ENCODE data around the gene ZMYM2.
"Not testable (repeated sequence)": the region's sequence is repeated elsewhere in the genome, so short reads cannot be mapped to it uniquely, and the experiment has no call there.

ZMYM2 gene

DNA sequence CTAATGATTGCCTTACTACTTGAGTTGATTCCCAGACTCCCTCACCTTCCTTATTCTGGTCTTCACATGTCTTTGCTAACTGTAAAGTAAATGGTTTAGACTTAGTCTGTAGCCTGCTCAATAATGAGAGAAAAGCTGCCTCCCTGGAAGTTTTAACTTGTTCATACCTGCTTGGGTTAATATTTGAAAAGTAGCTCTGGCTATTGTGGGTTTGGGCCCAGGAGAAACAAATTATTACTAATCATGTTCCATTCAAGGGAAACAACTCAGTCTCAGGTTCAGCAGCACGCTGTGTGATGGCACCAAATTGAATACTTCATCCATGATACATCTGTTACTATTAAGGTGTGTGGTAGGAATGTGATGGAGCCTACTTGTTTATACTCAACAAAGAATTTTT, 75.0 kb downstream of the ZMYM2 start:
- Histone ChIP-seq H3K9me3 (ENCODE audit: low read length) (no peaks in the 10 kb centered on the region), H3K27ac (ENCODE audit: low read depth, low read length, poor library complexity, severe bottlenecking) (no peak overlapping the region), H3K9me2 (ENCODE audit: low read depth, low read length) (no peaks in the 10 kb centered on the region), H3K27me3 (ENCODE audit: insufficient read depth, low read length) (no peaks in the 10 kb centered on the region), H3K4me1 (ENCODE audit: insufficient read depth, low read length, severe bottlenecking) (no peaks in the 10 kb centered on the region), H4K20me1 (ENCODE audit: insufficient read depth, low read length) (no peaks in the 10 kb centered on the region), H3K4me3 (ENCODE audit: low read depth, low read length, poor library complexity, severe bottlenecking) (no peak overlapping the region), H3F3A (ENCODE audit: insufficient read depth, low read length) (no peaks in the 10 kb centered on the region), H3K36me3 (ENCODE audit: insufficient read depth, low read length) (peaks cover 80% of the 10 kb centered on the region), H3K9ac (ENCODE audit: low read length) (no peak overlapping the region), H3K4me2 (ENCODE audit: low read length) (no peak overlapping the region), H2AFZ (ENCODE audit: low read length) (no peak overlapping the region), H3K79me2 (ENCODE audit: insufficient read depth, low read length) (no peaks in the 10 kb centered on the region)
- TF ChIP-seq EZH2 (IDR thresholded peaks at IDR 0.05; ENCODE audit: borderline replicate concordance, low read length) = no peak
- TF ChIP-seq, protein P1, sequence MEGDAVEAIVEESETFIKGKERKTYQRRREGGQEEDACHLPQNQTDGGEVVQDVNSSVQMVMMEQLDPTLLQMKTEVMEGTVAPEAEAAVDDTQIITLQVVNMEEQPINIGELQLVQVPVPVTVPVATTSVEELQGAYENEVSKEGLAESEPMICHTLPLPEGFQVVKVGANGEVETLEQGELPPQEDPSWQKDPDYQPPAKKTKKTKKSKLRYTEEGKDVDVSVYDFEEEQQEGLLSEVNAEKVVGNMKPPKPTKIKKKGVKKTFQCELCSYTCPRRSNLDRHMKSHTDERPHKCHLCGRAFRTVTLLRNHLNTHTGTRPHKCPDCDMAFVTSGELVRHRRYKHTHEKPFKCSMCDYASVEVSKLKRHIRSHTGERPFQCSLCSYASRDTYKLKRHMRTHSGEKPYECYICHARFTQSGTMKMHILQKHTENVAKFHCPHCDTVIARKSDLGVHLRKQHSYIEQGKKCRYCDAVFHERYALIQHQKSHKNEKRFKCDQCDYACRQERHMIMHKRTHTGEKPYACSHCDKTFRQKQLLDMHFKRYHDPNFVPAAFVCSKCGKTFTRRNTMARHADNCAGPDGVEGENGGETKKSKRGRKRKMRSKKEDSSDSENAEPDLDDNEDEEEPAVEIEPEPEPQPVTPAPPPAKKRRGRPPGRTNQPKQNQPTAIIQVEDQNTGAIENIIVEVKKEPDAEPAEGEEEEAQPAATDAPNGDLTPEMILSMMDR (IDR thresholded peaks at IDR 0.05; ENCODE audit: low read length) = no peak

DNA sequence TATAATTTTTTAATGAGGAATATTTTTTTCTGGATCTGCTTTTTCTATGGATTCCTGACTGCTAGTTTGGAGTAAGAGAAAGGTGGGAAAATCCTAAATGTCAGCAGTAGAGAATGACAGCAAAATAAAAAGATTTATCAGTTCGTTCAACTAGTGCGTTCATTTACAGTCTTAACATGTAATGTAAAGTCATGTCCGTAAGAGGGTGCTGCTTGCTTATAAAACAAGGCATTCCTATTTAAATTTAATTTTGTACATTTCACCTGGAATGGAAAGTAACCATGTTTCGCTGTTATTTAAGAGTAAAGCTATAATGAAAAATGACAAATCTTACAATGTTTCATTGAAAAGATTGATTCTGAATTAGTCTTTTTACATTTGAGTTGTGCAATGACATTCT, 76.6 kb downstream of the ZMYM2 start:
- H3K9me3 ChIP-seq (ENCODE audit: low read length) = no peaks in the 10 kb centered on the region
- no peak overlapping the region for H3K4me3 ChIP-seq (ENCODE audit: low read depth, low read length, poor library complexity, severe bottlenecking)
- no peaks in the 10 kb centered on the region for H4K20me1 ChIP-seq (ENCODE audit: insufficient read depth, low read length)
- no peak overlapping the region for H2AFZ ChIP-seq (ENCODE audit: low read length)
- no peak overlapping the region for H3K9ac ChIP-seq (ENCODE audit: low read length)
- no peaks in the 10 kb centered on the region for H3K27me3 ChIP-seq (ENCODE audit: insufficient read depth, low read length)
- H3K4me1 ChIP-seq (ENCODE audit: insufficient read depth, low read length, severe bottlenecking) = no peaks in the 10 kb centered on the region
- H3K27ac ChIP-seq (ENCODE audit: low read depth, low read length, poor library complexity, severe bottlenecking) = no peak overlapping the region
- no peak overlapping the region for H3K4me2 ChIP-seq (ENCODE audit: low read length)
- H3F3A ChIP-seq (ENCODE audit: insufficient read depth, low read length) = no peaks in the 10 kb centered on the region
- TF ChIP-seq EZH2 (IDR thresholded peaks at IDR 0.05; ENCODE audit: borderline replicate concordance, low read length) = no peak
- TF ChIP-seq, protein P1 (IDR thresholded peaks at IDR 0.05; ENCODE audit: low read length) = peak; percentile 51; the same call in 1 of the 2 replicates
- H3K36me3 ChIP-seq (ENCODE audit: insufficient read depth, low read length) = peaks cover 83% of the 10 kb centered on the region
- no peaks in the 10 kb centered on the region for H3K9me2 ChIP-seq (ENCODE audit: low read depth, low read length)
- no peaks in the 10 kb centered on the region; the same call in 1 of the 2 replicates for H3K79me2 ChIP-seq (ENCODE audit: insufficient read depth, low read length)

DNA sequence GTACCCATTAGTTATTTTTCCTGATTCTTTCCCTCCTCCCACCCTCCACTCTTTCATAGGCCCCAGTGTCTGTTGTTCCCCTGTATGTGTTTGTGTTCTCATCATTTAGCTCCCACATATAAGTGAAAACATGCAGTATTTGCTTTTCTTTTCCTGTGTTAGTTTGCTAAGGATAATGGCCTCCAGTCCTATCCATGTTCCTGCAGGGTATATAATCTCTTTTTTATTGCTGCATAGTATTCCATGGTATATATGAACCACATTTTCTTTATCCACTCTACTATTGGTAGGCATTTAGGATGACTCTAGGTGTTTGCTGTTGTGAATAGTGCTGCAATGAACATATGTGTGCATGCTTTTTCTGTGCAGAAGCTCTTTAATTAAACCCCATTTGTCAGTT, 79.4 kb downstream of the ZMYM2 start:
- Histone ChIP-seq H3K27ac (ENCODE audit: low read depth, low read length, poor library complexity, severe bottlenecking) (no peak overlapping the region), H3K79me2 (ENCODE audit: insufficient read depth, low read length) (no peaks in the 10 kb centered on the region; the same call in 1 of the 2 replicates), H3K9me2 (ENCODE audit: low read depth, low read length) (no peaks in the 10 kb centered on the region), H3K9me3 (ENCODE audit: low read length) (no peaks in the 10 kb centered on the region), H4K20me1 (ENCODE audit: insufficient read depth, low read length) (no peaks in the 10 kb centered on the region), H3K4me3 (ENCODE audit: low read depth, low read length, poor library complexity, severe bottlenecking) (no peak overlapping the region), H3F3A (ENCODE audit: insufficient read depth, low read length) (no peaks in the 10 kb centered on the region), H3K9ac (ENCODE audit: low read length) (no peak overlapping the region), H3K36me3 (ENCODE audit: insufficient read depth, low read length) (peaks cover 91% of the 10 kb centered on the region), H3K27me3 (ENCODE audit: insufficient read depth, low read length) (no peaks in the 10 kb centered on the region), H3K4me2 (ENCODE audit: low read length) (no peak overlapping the region), H2AFZ (ENCODE audit: low read length) (no peak overlapping the region), H3K4me1 (ENCODE audit: insufficient read depth, low read length, severe bottlenecking) (no peaks in the 10 kb centered on the region)
- TF ChIP-seq EZH2 (IDR thresholded peaks at IDR 0.05; ENCODE audit: borderline replicate concordance, low read length) = no peak
- TF ChIP-seq, protein P1 (IDR thresholded peaks at IDR 0.05; ENCODE audit: low read length) = no peak

DNA sequence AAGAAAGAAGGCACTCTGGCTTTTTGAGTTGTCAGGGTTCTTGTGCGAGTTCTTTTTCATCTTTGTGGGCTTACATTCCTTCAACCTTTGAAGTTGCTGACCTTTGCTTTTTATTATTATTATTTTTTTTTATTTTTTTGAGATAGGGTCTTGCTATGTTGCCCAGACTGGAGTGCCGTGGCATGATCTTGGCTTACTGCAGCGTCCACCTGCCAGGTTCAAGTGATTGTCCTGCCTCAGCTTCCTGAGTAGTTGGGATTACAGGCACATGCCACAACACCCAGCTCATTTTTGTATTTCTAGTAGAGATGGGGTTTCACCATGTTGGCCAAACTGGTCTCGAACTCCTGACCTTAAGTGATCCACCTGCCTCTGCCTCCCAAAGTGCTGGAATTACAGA, 84.1 kb downstream of the ZMYM2 start:
- not testable (repeated sequence) for H3K79me2 ChIP-seq (ENCODE audit: insufficient read depth, low read length); H3K4me1 ChIP-seq (ENCODE audit: insufficient read depth, low read length, severe bottlenecking); H3K9me3 ChIP-seq (ENCODE audit: low read length); H3K4me3 ChIP-seq (ENCODE audit: low read depth, low read length, poor library complexity, severe bottlenecking); H3K27ac ChIP-seq (ENCODE audit: low read depth, low read length, poor library complexity, severe bottlenecking); H4K20me1 ChIP-seq (ENCODE audit: insufficient read depth, low read length); H3F3A ChIP-seq (ENCODE audit: insufficient read depth, low read length); H2AFZ ChIP-seq (ENCODE audit: low read length); H3K9me2 ChIP-seq (ENCODE audit: low read depth, low read length); H3K9ac ChIP-seq (ENCODE audit: low read length); H3K27me3 ChIP-seq (ENCODE audit: insufficient read depth, low read length); H3K4me2 ChIP-seq (ENCODE audit: low read length)
- peaks cover 75% of the 10 kb centered on the region for H3K36me3 ChIP-seq (ENCODE audit: insufficient read depth, low read length)

Data from OCI-LY1 (cell line).